HEK293 (cell line): ENCODE measurements around the gene CAMK2N1.

ENCODE experiments used
- CTCF ChIA-PET: fragments of 350-600 bp; formaldehyde crosslinking; extraction: SDS; loops from one replicate; lab custom pipeline; 2021; ENCODE audit warnings: antibody characterized with exemption; lab: Yijun Ruan, JAX
- POLR2A ChIA-PET: fragments of 300-600 bp; formaldehyde crosslinking; extraction: SDS; loops from one replicate; lab custom pipeline; 2020; ENCODE audit warnings: antibody characterized with exemption, inconsistent platforms; lab: Yijun Ruan, JAX
- H3K27ac ChIP-seq: fragments of 200-500 bp; sonication (Bioruptor generic); 2 replicates; pipeline ENCODE4 v1.5.1; 2014; ENCODE audit warnings: low read depth, low read length, control low read depth, inconsistent platforms; ENCODE audit errors: extremely low read depth
- H3K36me3 ChIP-seq, 2 experiments: fragments of 200-500 bp in 1 of 2; sonication (Bioruptor generic) in 1 of 2; 1 replicate in 1 of 2; 2 replicates in 1 of 2; pipeline ENCODE4 v1.5.1; 2014 to 2017; ENCODE audit warnings: inconsistent platforms in 2 of 2, low read length in 2 of 2; ENCODE audit not compliant: control insufficient read depth in 2 of 2, insufficient read depth in 1 of 2
- H3K4me1 ChIP-seq: fragments of 200-500 bp; sonication (Bioruptor generic); 2 replicates; pipeline ENCODE4 v1.5.1; 2014; ENCODE audit warnings: mild to moderate bottlenecking, low read length, inconsistent platforms; ENCODE audit not compliant: control insufficient read depth, insufficient read depth
- H3K4me3 ChIP-seq: 2 replicates; pipeline ENCODE4 v1.5.1; 2011; ENCODE audit warnings: low read depth, mild to moderate bottlenecking, control low read depth, low read length, moderate library complexity
- H3K9me3 ChIP-seq: fragments of 200-500 bp; sonication (Bioruptor generic); 2 replicates; pipeline ENCODE4 v1.5.1; 2014; ENCODE audit warnings: low read depth, low read length, inconsistent platforms; ENCODE audit not compliant: control insufficient read depth, insufficient read depth
- GFI1B ChIP-seq: fragments of 450-650 bp; formaldehyde crosslinking; IDR thresholded peaks from 2 replicates; pipeline ENCODE4 v1.5.1; 2016; ENCODE audit warnings: missing biosample characterization, missing genetic modification characterization
- HIC1 ChIP-seq: fragments of 450-650 bp; formaldehyde crosslinking; IDR thresholded peaks from 2 replicates; pipeline ENCODE4 v1.5.1; 2016; ENCODE audit warnings: missing biosample characterization, missing genetic modification characterization
- HOXC10 ChIP-seq: sonication (generic); formaldehyde crosslinking; IDR thresholded peaks from 2 replicates; pipeline ENCODE4 v1.8.1; 2023; ENCODE audit warnings: mild to moderate bottlenecking, missing genetic modification reagents
- KLF8 ChIP-seq: fragments of 450-650 bp; formaldehyde crosslinking; IDR thresholded peaks from 2 replicates; pipeline ENCODE4 v1.5.1; 2016; ENCODE audit warnings: missing biosample characterization, missing genetic modification characterization
- KLF9 ChIP-seq: fragments of 450-650 bp; formaldehyde crosslinking; IDR thresholded peaks from 2 replicates; pipeline ENCODE4 v1.5.1; 2016; ENCODE audit warnings: missing biosample characterization, missing genetic modification characterization, low read depth
- SP2 ChIP-seq: fragments of 450-650 bp; formaldehyde crosslinking; IDR thresholded peaks from 2 replicates; pipeline ENCODE4 v1.5.1; 2016; ENCODE audit warnings: missing biosample characterization, missing genetic modification characterization
- WT1 ChIP-seq: fragments of 450-650 bp; formaldehyde crosslinking; IDR thresholded peaks from 2 replicates; pipeline ENCODE4 v1.5.1; 2016; ENCODE audit warnings: missing biosample characterization, missing genetic modification characterization
- ZBTB11 ChIP-seq: fragments of 450-650 bp; formaldehyde crosslinking; conservative IDR thresholded peaks from 2 replicates; pipeline ENCODE4 v1.5.1; 2016; ENCODE audit warnings: low read depth, missing biosample characterization, missing genetic modification characterization
- ZBTB6 ChIP-seq: fragments of 450-650 bp; formaldehyde crosslinking; IDR thresholded peaks from 2 replicates; pipeline ENCODE4 v1.5.1; 2017; ENCODE audit warnings: missing biosample characterization, missing genetic modification characterization
- ZNF112 ChIP-seq: fragments of 450-650 bp; formaldehyde crosslinking; IDR thresholded peaks from 2 replicates; pipeline ENCODE4 v1.5.0; 2017; ENCODE audit warnings: missing biosample characterization, missing genetic modification characterization
- ZNF2 ChIP-seq: fragments of 450-650 bp; formaldehyde crosslinking; IDR thresholded peaks from 2 replicates; pipeline ENCODE4 v1.5.1; 2016; ENCODE audit warnings: missing biosample characterization, missing genetic modification characterization
- ZNF221 ChIP-seq: fragments of 450-650 bp; formaldehyde crosslinking; IDR thresholded peaks from 2 replicates; pipeline ENCODE4 v1.5.1; 2017; ENCODE audit warnings: missing biosample characterization, missing genetic modification characterization, borderline replicate concordance
- ZNF274 ChIP-seq, 2 experiments: fragments of 200-500 bp in 1 of 2; fragments of 450-650 bp in 1 of 2; sonication (Bioruptor generic) in 1 of 2; formaldehyde crosslinking in 1 of 2; IDR thresholded peaks; 2 replicates each; pipeline versions ENCODE4 v1.5.1 to v1.6.1; 2014 to 2016; ENCODE audit warnings: borderline replicate concordance in 1 of 2, inconsistent platforms in 1 of 2, low read length in 1 of 2, missing biosample characterization in 1 of 2, missing genetic modification characterization in 1 of 2
- ZNF311 ChIP-seq: fragments of 450-650 bp; formaldehyde crosslinking; IDR thresholded peaks from 2 replicates; pipeline ENCODE4 v1.5.1; 2017; ENCODE audit warnings: missing biosample characterization, missing genetic modification characterization, borderline replicate concordance
- ZNF324 ChIP-seq: fragments of 450-650 bp; formaldehyde crosslinking; IDR thresholded peaks from 2 replicates; pipeline ENCODE4 v1.5.1; 2016; ENCODE audit warnings: missing biosample characterization, missing genetic modification characterization
- ZNF366 ChIP-seq: fragments of 450-650 bp; formaldehyde crosslinking; conservative IDR thresholded peaks from 2 replicates; pipeline ENCODE4 v1.5.1; 2016; ENCODE audit warnings: missing biosample characterization, missing genetic modification characterization
- ZNF404 ChIP-seq: fragments of 450-650 bp; formaldehyde crosslinking; IDR thresholded peaks from 2 replicates; pipeline ENCODE4 v1.5.1; 2017; ENCODE audit warnings: missing biosample characterization, missing genetic modification characterization
- ZNF510 ChIP-seq: fragments of 450-650 bp; formaldehyde crosslinking; IDR thresholded peaks from 2 replicates; pipeline ENCODE4 v1.5.1; 2018; ENCODE audit warnings: mild to moderate bottlenecking, missing genetic modification characterization, missing biosample characterization; ENCODE audit not compliant: insufficient replicate concordance
- ZNF580 ChIP-seq: fragments of 450-650 bp; formaldehyde crosslinking; IDR thresholded peaks from 2 replicates; pipeline ENCODE4 v1.5.1; 2016; ENCODE audit warnings: missing biosample characterization, missing genetic modification characterization
- ZNF585B ChIP-seq: fragments of 450-650 bp; formaldehyde crosslinking; IDR thresholded peaks from 2 replicates; pipeline ENCODE4 v1.5.1; 2016; ENCODE audit warnings: missing biosample characterization, missing genetic modification characterization
- ZNF600 ChIP-seq: fragments of 450-650 bp; formaldehyde crosslinking; IDR thresholded peaks from 2 replicates; pipeline ENCODE4 v1.5.1; 2016; ENCODE audit warnings: missing biosample characterization, missing genetic modification characterization
- ZNF639 ChIP-seq: fragments of 450-650 bp; formaldehyde crosslinking; IDR thresholded peaks from 2 replicates; pipeline ENCODE4 v1.5.1; 2016; ENCODE audit warnings: missing biosample characterization, missing genetic modification characterization
- ZNF707 ChIP-seq: fragments of 450-650 bp; formaldehyde crosslinking; IDR thresholded peaks from 2 replicates; pipeline ENCODE4 v1.5.1; 2016; ENCODE audit warnings: missing biosample characterization, missing genetic modification characterization
- ZNF76 ChIP-seq: fragments of 450-650 bp; formaldehyde crosslinking; IDR thresholded peaks from 2 replicates; pipeline ENCODE4; 2016; ENCODE audit warnings: low read depth, missing biosample characterization, missing genetic modification characterization, borderline replicate concordance

CAMK2N1 gene

GRCh38 chr1:20508411-20508771 is 22.4 kb upstream of the CAMK2N1 start:
- TF ChIP-seq HIC1 (no peak), WT1 (tag by site-specific recombination) (no peak), ZBTB11 (no peak), ZNF366 (tag by site-specific recombination) (no peak), ZNF600 (tag by site-specific recombination) (no peak), ZNF221 (tag by site-specific recombination) (no peak)
- TF ChIP-seq, all 188 proteins: peak for 0
- POLR2A ChIA-PET: interaction anchor here (0.6 to 1.3 kb wide), 3 partner anchors 59 to 790 kb away, joined by 3 to 6 read pairs (median 4); no protein-coding TSS in a partner anchor
- Histone ChIP-seq H3K9me3 (no peaks in the 10 kb centered on the region), H3K36me3 (peaks cover 6 to 28% of the 10 kb centered on the region in 2 experiments; a peak in 2 of 3 replicates), H3K4me1 (peaks cover 3% of the 10 kb centered on the region; the same call in 1 of the 2 replicates), H3K4me3 (peak overlapping the region; percentile 95), H3K27ac (no peak overlapping the region)
- CTCF ChIA-PET: interaction anchor here (0.7 to 1.6 kb wide), 4 partner anchors 15 to 568 kb away, joined by 3 to 4 read pairs (median 4); no protein-coding TSS in a partner anchor

- peak within 1 kb of the TSS; percentile 95 for H3K4me3 ChIP-seq
- ChIA-PET POLR2A (interaction anchor here (0.6 to 1.3 kb wide), 3 partner anchors 22 to 126 kb away, joined by 3 to 5 read pairs (median 4); partner anchors contain the start of gene CAMK2N1), CTCF (interaction anchor here (0.7 to 1.6 kb wide), 5 partner anchors 14 to 567 kb away, joined by 3 to 4 read pairs (median 3); no protein-coding TSS in a partner anchor)
- no peaks in the 10 kb centered on the region for H3K9me3 ChIP-seq
- H3K27ac ChIP-seq: no peak within 1 kb of the TSS; the same call in 1 of the 2 replicates
- peaks cover 3% of the 10 kb centered on the region; the same call in 1 of the 2 replicates for H3K4me1 ChIP-seq
- peaks cover 6 to 34% of the 10 kb centered on the region in 2 experiments; a peak in 2 of 3 replicates for H3K36me3 ChIP-seq
- TF ChIP-seq HOXC10 (CRISPR knock-in tag) (no peak), KLF8 (tag by site-specific recombination) (peak; percentile 71; the same call in 1 of the 2 replicates), ZNF324 (0 out of 2 replicates have a peak, but pooled peaks have one; percentile 43), ZNF112 (tag by site-specific recombination) (no peak), ZNF404 (tag by site-specific recombination) (no peak), ZNF2 (tag by site-specific recombination) (0 out of 2 replicates have a peak, but pooled peaks have one; percentile 49), ZBTB6 (peak; percentile 89; the same call in 1 of the 2 replicates), ZNF580 (tag by site-specific recombination) (peak; percentile 99), ZNF707 (tag by site-specific recombination) (no peak), ZNF639 (tag by site-specific recombination) (peak; percentile 53; the same call in 1 of the 2 replicates), SP2 (tag by site-specific recombination) (peak; percentile 92), KLF9 (peak; percentile 93), ZNF76 (tag by site-specific recombination) (peak; percentile 47; the same call in 1 of the 2 replicates), ZNF585B (tag by site-specific recombination) (no peak), ZNF274 (IDR thresholded peaks at IDR 0.05; ENCODE audit: low read length) (no peak), ZNF274 (tag by site-specific recombination; IDR thresholded peaks at IDR 0.05; ENCODE audit: borderline replicate concordance) (no peak), ZNF510 (tag by site-specific recombination) (no peak), GFI1B (tag by site-specific recombination) (no peak), ZNF311 (tag by site-specific recombination) (no peak)
Measured at GRCh38 chr1:20507564-20508410, 21.8 kb upstream of the CAMK2N1 start, which contains the start of gene MUL1. Gene MUL1 (minus strand): TSS chr1:20508151. CDS start chr1:20508024, 127 bp downstream.
